ENCODE results near the gene NRCAM.
A peak's percentile ranks its signal among the peaks of the same experiment; 100 is the strongest.
"Not testable (repeated sequence)": the region's sequence is repeated elsewhere in the genome, so short reads cannot be mapped to it uniquely, and the experiment has no call there.

NRCAM gene

DNA sequence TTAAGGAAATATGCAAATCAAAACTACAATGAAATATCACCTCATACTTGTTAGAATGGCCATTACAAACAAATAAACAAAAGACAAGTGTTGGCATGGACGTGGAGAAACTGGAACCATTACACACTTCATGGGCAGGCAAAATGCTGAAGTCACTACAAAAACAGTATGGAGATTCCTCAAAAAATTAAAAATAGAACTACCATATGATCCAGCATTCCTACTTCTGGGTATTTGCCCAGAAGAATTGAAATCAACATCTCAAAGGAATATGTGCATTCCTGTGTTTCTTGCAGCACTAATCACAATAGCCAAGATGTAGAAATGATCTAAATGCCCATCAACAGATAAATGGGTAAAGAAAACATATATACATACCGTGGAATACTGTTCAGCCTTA lies 83.6 kb downstream of the NRCAM start:
- H3K27ac Mint-ChIP-seq, result no peak overlapping the region
- H3K9me3 Mint-ChIP-seq, result peaks cover 2% of the 10 kb centered on the region
- H3K27me3 Mint-ChIP-seq, result no peaks in the 10 kb centered on the region
- peaks cover 5% of the 10 kb centered on the region for H3K4me1 Mint-ChIP-seq
- no peaks in the 10 kb centered on the region for H3K36me3 Mint-ChIP-seq
- no peak overlapping the region for H3K4me3 Mint-ChIP-seq
- ATAC-seq, result no peak

DNA sequence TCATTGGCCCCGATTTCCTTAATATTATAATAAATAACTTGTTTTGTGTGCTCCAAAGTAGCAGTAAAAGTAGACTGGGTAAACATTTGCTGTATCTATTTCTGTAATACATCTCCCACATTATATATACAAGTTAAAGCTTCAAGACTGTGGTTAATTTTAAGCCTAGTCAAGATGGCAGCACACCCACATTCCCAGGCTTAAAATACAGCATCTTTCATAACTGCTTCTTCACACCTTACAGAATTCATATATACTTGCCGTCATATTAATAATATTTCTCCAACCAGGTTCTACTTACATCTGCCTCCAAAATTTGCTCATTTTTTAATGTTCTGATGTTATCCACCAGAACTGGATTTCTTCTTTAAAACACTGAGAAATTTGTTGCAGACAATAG lies 85.6 kb downstream of the NRCAM start:
- no peaks in the 10 kb centered on the region for H3K36me3 Mint-ChIP-seq
- no peak overlapping the region for H3K4me3 Mint-ChIP-seq
- H3K27ac Mint-ChIP-seq, result no peak overlapping the region
- no peaks in the 10 kb centered on the region for H3K27me3 Mint-ChIP-seq
- ATAC-seq, result no peak
- peaks cover 4% of the 10 kb centered on the region for H3K4me1 Mint-ChIP-seq
- peaks cover 2% of the 10 kb centered on the region for H3K9me3 Mint-ChIP-seq

GRCh38 chr7:108368466-108368865 lies 87.8 kb downstream of the NRCAM start:
- Mint-ChIP-seq H3K4me1 (no peaks in the 10 kb centered on the region), H3K27me3 (no peaks in the 10 kb centered on the region), H3K27ac (no peak overlapping the region), H3K9me3 (peaks cover 2% of the 10 kb centered on the region), H3K36me3 (no peaks in the 10 kb centered on the region), H3K4me3 (no peak overlapping the region)
- ATAC-seq, result no peak

DNA sequence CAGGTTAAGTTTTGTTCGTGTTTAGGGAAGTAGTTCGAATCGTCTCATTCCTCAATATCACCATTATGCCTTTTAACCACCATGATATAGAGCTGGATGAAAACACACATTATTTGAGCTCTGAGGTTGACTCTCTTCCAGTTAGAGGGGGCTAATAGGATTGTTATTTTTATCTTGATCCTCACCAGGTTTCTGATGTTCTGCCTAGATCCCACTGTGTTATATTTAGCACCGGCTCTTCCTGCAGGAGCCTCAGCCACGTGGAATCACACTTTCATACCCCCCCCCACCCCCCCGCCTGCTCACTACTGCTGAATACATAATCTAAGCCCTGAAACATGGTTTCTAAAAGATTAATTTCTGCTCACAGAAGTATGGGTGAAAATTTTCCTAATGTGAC lies 88.3 kb downstream of the NRCAM start:
- H3K36me3 Mint-ChIP-seq, result no peaks in the 10 kb centered on the region
- no peak for ATAC-seq
- H3K9me3 Mint-ChIP-seq, result peaks cover 2% of the 10 kb centered on the region
- no peaks in the 10 kb centered on the region for H3K27me3 Mint-ChIP-seq
- no peak overlapping the region for H3K27ac Mint-ChIP-seq
- no peak overlapping the region for H3K4me3 Mint-ChIP-seq
- no peaks in the 10 kb centered on the region for H3K4me1 Mint-ChIP-seq

DNA sequence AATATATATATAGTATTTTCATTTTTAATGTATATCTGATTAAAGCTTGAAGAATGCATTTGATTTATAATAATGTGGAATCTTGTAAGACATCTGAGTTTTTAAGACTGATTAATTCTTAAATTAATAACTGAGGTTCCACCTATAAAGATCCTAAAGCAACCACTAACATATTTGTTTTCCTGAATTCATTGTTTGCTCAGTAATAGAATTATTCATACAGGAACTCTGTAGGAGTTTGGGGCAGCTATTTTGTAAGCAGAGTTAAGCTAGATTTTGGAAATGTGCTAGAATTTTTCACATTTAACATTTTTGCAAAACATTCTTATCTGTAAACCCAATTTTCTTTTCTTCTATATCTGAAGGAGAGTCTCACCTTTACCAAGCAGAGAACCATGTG lies 88.9 kb downstream of the NRCAM start:
- no peak overlapping the region for H3K27ac Mint-ChIP-seq
- no peaks in the 10 kb centered on the region for H3K4me1 Mint-ChIP-seq
- H3K36me3 Mint-ChIP-seq, result no peaks in the 10 kb centered on the region

GRCh38 chr7:108363659-108364058 lies 92.6 kb downstream of the NRCAM start:
- Mint-ChIP-seq H3K27ac (no peak overlapping the region), H3K36me3 (no peaks in the 10 kb centered on the region), H3K4me3 (no peak overlapping the region), H3K4me1 (peaks cover 12% of the 10 kb centered on the region), H3K27me3 (no peaks in the 10 kb centered on the region), H3K9me3 (no peaks in the 10 kb centered on the region)
- ATAC-seq, result no peak

More for the DNA sequence above, 88.9 kb downstream of the NRCAM start:
- Mint-ChIP-seq H3K27me3 (no peaks in the 10 kb centered on the region), H3K4me3 (no peak overlapping the region), H3K9me3 (peaks cover 2% of the 10 kb centered on the region)
- ATAC-seq, result no peak

GRCh38 chr7:108360058-108360800 lies 96.0 kb downstream of the NRCAM start:
- Mint-ChIP-seq H3K27me3 (no peaks in the 10 kb centered on the region), H3K4me1 (peaks cover 12% of the 10 kb centered on the region), H3K9me3 (no peaks in the 10 kb centered on the region), H3K4me3 (no peak overlapping the region), H3K36me3 (no peaks in the 10 kb centered on the region), H3K27ac (peak overlapping the region; percentile 13)
- no peak for ATAC-seq

DNA sequence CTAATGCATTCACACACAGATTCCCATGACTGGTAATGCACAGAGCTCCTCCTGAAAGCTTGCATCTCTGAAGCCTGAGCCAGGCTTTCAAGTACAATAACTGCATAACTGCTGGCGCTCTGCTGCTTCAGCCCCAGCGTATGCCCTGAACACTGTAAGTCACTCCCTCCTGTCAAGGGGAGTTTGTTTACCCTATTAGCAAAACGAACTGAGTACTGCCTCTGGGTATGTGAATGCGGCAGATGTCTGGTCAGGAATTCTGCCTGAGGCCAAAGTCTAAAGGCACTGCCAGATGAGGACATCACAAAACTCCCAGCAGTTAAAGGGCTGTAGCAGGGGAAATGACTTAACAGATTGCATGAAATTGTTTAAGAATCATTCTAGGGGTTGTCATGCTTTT lies 97.7 kb downstream of the NRCAM start:
- H3K27me3 Mint-ChIP-seq, result peaks cover 11% of the 10 kb centered on the region
- no peak overlapping the region for H3K27ac Mint-ChIP-seq
- no peak for ATAC-seq
- H3K4me3 Mint-ChIP-seq, result no peak overlapping the region
- H3K9me3 Mint-ChIP-seq, result no peaks in the 10 kb centered on the region
- no peaks in the 10 kb centered on the region for H3K36me3 Mint-ChIP-seq
- H3K4me1 Mint-ChIP-seq, result peaks cover 12% of the 10 kb centered on the region

DNA sequence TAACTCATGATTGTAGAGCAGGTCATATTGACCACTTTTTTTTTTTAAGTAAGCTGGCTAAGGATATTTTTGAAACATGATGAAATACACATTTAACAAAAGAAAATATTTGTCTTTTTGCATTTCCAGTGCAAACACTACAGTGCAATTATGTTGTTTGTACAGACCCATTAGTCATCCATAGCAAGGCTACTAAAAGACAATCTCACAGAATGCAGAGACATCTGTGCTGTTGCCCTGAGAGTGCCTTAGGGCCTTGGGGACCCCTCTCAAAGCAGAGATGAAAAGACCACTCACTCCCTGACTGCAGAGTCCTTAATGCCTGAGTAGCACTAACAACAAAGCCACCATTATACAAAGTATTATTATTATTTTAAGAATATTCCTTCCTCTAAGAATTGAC lies 104.5 kb downstream of the NRCAM start:
- H3K27me3 Mint-ChIP-seq, result peaks cover 47% of the 10 kb centered on the region
- no peak overlapping the region for H3K27ac Mint-ChIP-seq

GRCh38 chr7:108348913-108349312 lies 107.3 kb downstream of the NRCAM start:
- H3K4me1 Mint-ChIP-seq, result no peaks in the 10 kb centered on the region
- H3K27ac Mint-ChIP-seq, result no peak overlapping the region
- peaks cover 40% of the 10 kb centered on the region for H3K27me3 Mint-ChIP-seq
- H3K4me3 Mint-ChIP-seq, result no peak overlapping the region
- ATAC-seq, result no peak
- H3K9me3 Mint-ChIP-seq, result no peaks in the 10 kb centered on the region
- no peaks in the 10 kb centered on the region for H3K36me3 Mint-ChIP-seq

More for the DNA sequence above, 104.5 kb downstream of the NRCAM start:
- Mint-ChIP-seq H3K4me1 (no peaks in the 10 kb centered on the region), H3K9me3 (no peaks in the 10 kb centered on the region), H3K36me3 (no peaks in the 10 kb centered on the region), H3K4me3 (no peak overlapping the region)
- no peak for ATAC-seq

- peaks cover 27% of the 10 kb centered on the region for H3K27me3 Mint-ChIP-seq
- H3K27ac Mint-ChIP-seq, result no peak overlapping the region
- ATAC-seq, result no peak
- H3K4me1 Mint-ChIP-seq, result no peaks in the 10 kb centered on the region
- no peaks in the 10 kb centered on the region for H3K36me3 Mint-ChIP-seq
- no peak overlapping the region for H3K4me3 Mint-ChIP-seq
- H3K9me3 Mint-ChIP-seq, result no peaks in the 10 kb centered on the region
These were observed 108.6 kb downstream of the NRCAM start for GRCh38 chr7:108347616-108348015.

DNA sequence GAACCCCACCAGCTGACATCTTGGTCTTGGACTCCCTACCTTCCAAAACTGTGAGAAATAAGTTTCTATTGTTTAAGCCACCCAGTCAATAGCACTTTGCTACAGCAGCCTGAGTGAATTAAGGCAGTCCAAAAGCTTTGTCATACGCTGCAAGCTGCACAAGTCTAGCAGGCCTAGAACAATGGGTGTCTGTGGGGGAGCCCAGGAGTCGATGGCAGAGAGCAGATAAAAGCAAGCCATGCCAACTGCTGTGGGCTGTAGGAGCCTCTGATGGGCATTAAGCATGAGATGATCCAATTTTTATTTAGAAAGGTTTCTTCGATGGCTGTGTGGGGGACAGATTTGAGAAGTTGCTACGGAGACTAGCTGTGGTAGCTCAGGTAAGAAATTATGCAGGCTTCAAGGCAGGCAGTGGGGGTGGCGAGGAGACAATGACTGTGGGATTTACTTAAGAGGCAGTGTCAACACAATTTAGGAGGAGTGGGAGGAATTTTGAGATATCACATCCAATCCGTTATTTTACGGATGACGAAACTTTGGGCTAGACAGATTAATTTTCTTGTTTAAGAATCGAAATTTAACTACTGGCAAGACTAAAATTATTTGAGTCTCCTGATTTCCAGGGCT lies 110.4 kb downstream of the NRCAM start:
- no peak for ATAC-seq
- Mint-ChIP-seq H3K36me3 (no peaks in the 10 kb centered on the region), H3K4me3 (no peak overlapping the region), H3K27ac (no peak overlapping the region), H3K4me1 (no peaks in the 10 kb centered on the region), H3K9me3 (no peaks in the 10 kb centered on the region), H3K27me3 (peaks cover 26% of the 10 kb centered on the region)

- ATAC-seq, result no peak
- Mint-ChIP-seq H3K27me3 (peaks cover 8% of the 10 kb centered on the region), H3K4me1 (no peaks in the 10 kb centered on the region), H3K4me3 (no peak overlapping the region), H3K9me3 (no peaks in the 10 kb centered on the region), H3K27ac (no peak overlapping the region), H3K36me3 (no peaks in the 10 kb centered on the region)
These were observed 115.3 kb downstream of the NRCAM start for GRCh38 chr7:108340856-108341411.

- H3K4me1 Mint-ChIP-seq, result not testable (repeated sequence)
These were observed 115.8 kb downstream of the NRCAM start for GRCh38 chr7:108340406-108340805.

GRCh38 chr7:108335269-108335918 lies 120.8 kb downstream of the NRCAM start:
- no peak for ATAC-seq
- H3K4me1 Mint-ChIP-seq, result no peaks in the 10 kb centered on the region

More at GRCh38 chr7:108340406-108340805, 115.8 kb downstream of the NRCAM start:
- ATAC-seq, H3K27ac Mint-ChIP-seq, H3K27me3 Mint-ChIP-seq, H3K4me3 Mint-ChIP-seq, H3K36me3 Mint-ChIP-seq, H3K9me3 Mint-ChIP-seq: not testable (repeated sequence)

More at GRCh38 chr7:108335269-108335918, 120.8 kb downstream of the NRCAM start:
- Mint-ChIP-seq H3K4me3 (no peak overlapping the region), H3K9me3 (no peaks in the 10 kb centered on the region), H3K27ac (no peak overlapping the region), H3K36me3 (no peaks in the 10 kb centered on the region), H3K27me3 (peaks cover 16% of the 10 kb centered on the region)
